Measurements from ENCODE around the gene CD151.

CD151 gene

DNA sequence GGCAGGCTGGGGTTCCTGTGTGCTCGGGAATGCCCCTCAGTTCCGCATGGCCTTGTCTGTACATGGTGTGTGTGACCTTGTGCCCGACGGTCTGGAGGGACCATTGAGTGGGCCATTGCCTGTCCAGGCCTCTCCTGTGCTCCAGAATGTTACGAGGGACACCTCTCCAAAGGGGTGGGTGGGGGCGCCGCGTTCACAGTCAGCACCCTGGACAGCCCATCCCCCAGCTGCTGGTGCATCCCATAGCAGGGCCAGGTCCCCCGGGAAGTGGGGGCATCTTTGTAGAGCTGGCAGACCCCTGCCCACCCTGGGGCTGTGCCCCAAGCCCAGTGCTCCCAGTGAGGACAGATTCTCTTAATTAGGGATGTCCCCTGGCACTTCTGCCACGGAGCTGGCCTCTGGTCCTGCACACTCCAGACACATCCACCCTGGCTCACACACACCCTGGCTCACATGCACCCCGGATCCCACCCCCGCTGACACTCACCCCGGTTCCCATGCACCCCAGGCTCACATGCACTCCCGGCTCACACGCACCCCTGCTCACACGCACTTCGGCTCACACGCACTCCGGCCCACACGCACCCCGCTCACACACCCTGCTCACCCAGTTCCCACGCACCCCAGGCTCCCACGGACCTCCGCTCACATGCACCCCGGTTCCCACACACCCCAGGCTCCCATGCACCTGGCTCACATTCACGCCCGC is 25.5 kb downstream of the CD151 start:
- DNase-seq (ENCODE audit: low spot score) = no peak

- no peak for DNase-seq (ENCODE audit: low spot score)
Observed at GRCh38 chr11:858762-859339, 26.1 kb downstream of the CD151 start.

- DNase-seq (ENCODE audit: low spot score) = peak; percentile 92
Observed at GRCh38 chr11:859394-860131, 26.8 kb downstream of the CD151 start.

GRCh38 chr11:860234-861104 is 27.7 kb downstream of the CD151 start:
- DNase-seq (ENCODE audit: low spot score) = no peak

GRCh38 chr11:861105-861479 is 28.3 kb downstream of the CD151 start:
- no peak for DNase-seq (ENCODE audit: low spot score)

- DNase-seq (ENCODE audit: low spot score) = peak; percentile 30
Observed at GRCh38 chr11:862081-862661, 29.4 kb downstream of the CD151 start.

GRCh38 chr11:862696-863022 is 29.9 kb downstream of the CD151 start:
- DNase-seq (ENCODE audit: low spot score) = no peak

DNA sequence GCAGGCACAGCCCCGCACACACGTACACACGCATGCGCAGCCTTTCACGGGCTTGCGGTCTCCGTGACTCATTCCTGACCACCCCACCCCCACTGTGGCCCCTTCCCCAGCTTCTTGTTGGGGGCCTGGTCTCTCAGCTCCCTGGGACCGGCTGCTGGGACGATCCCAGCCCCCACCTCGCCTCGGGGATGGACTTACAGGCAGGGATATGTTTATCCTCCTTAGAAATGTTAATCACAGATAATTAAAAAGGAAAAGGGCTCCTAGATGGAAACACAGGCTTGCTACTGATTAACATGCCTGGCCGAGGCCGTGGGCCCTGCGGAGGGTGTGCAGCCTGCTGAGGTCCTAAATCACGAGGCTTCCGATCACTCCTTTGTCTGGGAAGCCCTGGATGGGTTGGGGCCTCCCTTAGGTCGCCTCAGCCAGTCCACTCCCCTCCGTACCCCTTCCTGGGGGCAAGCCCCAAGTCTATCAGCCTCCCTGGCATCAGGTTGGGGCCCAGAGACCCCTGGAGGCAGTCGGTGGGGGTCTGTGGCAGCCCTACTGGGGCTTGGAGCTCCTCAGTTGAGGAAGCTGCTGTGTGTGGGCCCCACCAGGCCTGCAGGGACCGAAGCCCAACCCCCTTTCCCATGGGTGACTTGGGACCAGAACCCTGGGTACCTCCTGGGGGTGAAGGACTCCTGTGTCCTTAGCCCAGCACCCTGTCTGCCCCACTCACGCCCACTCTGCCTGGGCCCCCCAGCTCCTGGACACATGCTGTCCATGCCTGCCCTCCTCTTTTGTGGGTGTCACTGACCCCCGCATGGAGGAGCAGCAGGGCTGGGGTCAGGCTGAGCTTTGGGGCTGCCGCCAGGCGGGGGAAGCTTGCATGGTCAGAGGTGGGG is 30.5 kb downstream of the CD151 start:
- no peak for DNase-seq (ENCODE audit: low spot score)

GRCh38 chr11:863910-864827 is 31.4 kb downstream of the CD151 start:
- DNase-seq (ENCODE audit: low spot score) = no peak

DNA sequence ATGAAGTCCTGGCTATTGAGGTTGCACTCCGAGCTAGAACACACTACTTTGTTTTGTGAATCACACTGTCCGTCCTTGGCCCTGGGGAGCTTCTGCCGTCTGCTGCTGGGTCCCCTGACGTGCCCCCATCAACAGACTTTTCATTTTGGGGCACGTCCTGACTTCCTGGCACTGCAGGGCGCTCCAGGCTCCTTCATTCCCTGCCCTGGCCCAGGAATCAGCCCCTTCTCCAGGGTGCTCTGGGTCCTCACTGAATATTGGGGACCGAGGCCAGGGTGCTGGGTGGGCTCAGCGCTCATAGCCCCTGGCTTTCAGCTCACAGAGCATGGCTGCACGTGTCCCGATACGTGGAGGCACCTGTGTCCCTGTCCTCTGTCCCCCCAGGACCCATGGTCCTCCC is 32.1 kb downstream of the CD151 start:
- DNase-seq (ENCODE audit: low spot score) = no peak

DNA sequence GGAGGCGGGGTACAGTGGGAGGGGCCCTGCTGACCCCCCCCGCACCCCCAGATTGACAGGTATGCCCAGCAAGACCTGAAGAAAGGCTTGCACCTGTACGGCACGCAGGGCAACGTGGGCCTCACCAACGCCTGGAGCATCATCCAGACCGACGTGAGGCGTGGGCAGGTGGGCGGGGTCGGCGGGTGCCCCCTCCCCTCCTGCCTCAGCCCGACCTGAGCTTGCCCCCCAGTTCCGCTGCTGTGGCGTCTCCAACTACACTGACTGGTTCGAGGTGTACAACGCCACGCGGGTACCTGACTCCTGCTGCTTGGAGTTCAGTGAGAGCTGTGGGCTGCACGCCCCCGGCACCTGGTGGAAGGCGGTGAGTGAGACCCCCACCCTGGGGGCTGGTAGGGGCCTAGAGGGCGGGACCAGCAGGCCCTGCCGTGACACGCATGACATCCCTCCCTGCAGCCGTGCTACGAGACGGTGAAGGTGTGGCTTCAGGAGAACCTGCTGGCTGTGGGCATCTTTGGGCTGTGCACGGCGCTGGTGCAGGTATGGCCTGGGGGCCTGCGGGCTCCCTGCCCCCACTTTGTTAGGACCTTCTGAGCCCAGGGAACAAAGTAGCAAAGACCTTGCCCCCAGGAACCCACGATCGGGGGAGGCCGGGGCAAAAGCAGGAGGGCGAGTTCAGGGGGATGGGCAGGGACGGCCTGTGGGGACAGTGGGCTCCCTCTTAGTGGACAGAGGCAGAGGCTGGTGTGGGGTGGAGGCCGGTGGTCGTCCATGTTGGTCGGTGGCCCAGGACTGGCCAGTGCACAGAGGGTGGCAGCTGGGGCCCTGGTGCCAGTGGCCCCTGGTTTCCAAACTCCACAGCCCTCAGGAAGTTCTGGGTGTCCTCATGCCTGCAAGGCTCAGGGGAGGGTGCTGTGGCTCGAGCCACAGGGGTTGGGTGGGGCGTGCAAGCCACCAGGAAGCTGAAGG is 33.0 kb downstream of the CD151 start:
- DNase-seq (ENCODE audit: low spot score) = no peak

DNA sequence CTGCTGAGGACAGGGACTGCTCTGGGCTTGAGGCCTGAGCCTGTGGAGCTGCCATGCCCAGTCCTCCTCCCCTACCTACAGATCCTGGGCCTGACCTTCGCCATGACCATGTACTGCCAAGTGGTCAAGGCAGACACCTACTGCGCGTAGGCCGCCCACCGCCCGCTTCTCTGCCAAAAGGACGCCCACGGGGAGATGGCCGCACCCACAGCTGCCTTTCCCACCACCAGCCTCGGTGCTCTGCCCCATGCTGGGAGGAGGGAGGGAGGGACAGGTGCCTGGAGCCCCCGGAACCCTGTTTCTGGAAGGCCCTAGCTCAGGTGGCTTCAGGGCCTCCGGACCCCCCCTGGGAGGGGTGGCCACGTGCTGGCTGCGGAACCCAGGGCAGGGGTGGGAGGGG is 33.7 kb downstream of the CD151 start:
- DNase-seq (ENCODE audit: low spot score) = no peak

DNA sequence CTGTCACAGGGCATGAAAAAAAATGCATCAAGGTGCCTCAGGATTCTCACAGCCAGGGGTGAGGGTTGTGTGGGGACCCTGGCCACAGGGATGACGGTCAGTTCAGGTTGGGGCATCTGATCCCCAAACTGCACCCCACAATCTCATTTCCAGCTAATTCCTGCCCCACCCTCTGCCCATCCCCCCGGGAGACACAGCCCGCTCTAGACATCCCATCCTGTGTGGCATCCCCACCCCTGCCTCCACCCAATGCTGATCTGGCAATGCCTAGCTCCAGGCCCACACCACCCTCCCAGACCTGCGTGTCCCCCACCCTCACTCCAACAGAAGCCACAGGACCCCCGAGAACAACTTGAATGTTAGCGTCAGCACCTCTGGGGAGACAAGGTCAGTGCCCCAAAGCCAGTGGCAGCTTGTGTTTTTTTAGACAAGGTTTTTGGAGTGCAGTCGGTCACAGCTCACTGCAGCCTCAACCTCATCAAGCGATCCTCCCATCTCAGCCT is 35.2 kb downstream of the CD151 start:
- no peak for DNase-seq (ENCODE audit: low spot score)

DNA sequence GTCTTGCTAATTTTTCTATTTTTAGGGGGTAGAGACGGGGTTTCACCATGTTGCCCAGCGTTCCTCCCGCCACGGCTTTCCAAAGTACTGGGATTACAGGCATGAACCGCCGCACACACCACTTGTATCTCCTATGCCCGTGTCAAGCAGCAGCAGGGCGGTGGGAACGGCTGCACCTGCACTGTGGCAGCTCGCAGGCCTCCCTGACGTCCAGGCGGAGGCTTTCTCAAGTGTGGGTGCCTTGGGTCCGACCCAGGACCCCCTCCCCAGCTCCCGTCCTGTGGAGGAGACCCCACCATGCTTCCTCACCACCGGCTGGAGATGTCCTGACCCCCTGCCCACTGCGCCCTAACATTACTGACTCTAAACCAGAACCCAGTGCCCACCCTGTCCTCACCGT is 35.6 kb downstream of the CD151 start:
- DNase-seq (ENCODE audit: low spot score) = no peak

DNA sequence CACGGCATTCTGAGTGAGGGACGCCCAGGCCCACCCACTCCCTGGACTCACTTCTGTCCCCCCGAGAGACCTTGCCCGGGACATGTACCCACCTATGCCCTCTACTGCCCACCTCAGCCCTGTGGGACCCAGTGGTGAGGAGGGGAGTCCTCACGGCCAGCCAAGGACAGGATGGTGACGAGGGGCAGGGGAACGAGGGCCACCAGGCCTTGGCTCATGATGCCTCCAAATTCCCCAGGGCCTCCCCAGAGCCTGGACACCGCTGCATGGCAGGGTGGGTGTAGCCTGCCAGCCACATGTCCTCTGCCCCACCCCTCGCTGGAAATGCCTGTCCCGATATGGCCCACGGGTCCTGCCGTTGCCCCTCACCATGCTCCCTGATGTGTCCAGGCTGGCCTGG is 36.0 kb downstream of the CD151 start:
- no peak for DNase-seq (ENCODE audit: low spot score)

GRCh38 chr11:869399-870126 is 36.8 kb downstream of the CD151 start:
- no peak for DNase-seq (ENCODE audit: low spot score)

- no peak for DNase-seq (ENCODE audit: low spot score)
Observed at GRCh38 chr11:870127-870413, 37.3 kb downstream of the CD151 start.

GRCh38 chr11:870418-870817 is 37.7 kb downstream of the CD151 start:
- DNase-seq (ENCODE audit: low spot score) = no peak

Measured in AG20443 (cell line).